GM18909 (cell line): ENCODE measurements around the gene NMNAT2.

Source experiments
- ATAC-seq: cut with Tn5 transposase; IDR thresholded peaks from one replicate; pipeline ENCODE4 v1.9.1; 2021; ENCODE audit warnings: mild to moderate bottlenecking; ENCODE audit not compliant: unreplicated experiment, poor library complexity

Gene NMNAT2

GRCh38 chr1:183291802-183292514 is 126.2 kb downstream of the NMNAT2 start:
- no peak for ATAC-seq

GRCh38 chr1:183291216-183291762 is 126.9 kb downstream of the NMNAT2 start:
- ATAC-seq = no peak

GRCh38 chr1:183290628-183291027 is 127.6 kb downstream of the NMNAT2 start:
- ATAC-seq = no peak

GRCh38 chr1:183289051-183289496 is 129.1 kb downstream of the NMNAT2 start:
- no peak for ATAC-seq

GRCh38 chr1:183288583-183288982 is 129.6 kb downstream of the NMNAT2 start:
- no peak for ATAC-seq

DNA sequence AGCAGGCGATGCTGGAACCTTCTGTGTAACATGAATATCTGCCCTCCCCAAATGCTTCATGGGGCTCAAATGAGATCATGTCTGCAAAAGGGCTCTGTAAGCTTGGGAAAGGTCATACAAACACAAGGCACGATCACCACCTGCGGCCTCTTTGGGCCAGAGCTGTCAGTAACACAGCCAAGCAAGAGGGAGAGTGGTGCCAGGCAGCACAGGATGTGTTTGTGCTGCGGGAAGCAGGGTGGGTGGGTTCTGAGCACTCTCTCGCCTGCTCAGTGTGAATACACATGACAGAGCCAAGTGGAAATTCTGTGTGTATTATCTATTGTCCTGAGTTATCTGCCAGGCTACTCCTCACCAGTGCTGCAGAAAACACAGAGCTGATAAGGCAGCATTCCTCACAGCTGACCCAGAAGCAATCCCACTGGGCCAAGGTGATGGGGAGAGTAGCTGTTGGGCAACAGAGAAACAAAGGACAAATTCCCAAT is 130.9 kb downstream of the NMNAT2 start:
- ATAC-seq = no peak

DNA sequence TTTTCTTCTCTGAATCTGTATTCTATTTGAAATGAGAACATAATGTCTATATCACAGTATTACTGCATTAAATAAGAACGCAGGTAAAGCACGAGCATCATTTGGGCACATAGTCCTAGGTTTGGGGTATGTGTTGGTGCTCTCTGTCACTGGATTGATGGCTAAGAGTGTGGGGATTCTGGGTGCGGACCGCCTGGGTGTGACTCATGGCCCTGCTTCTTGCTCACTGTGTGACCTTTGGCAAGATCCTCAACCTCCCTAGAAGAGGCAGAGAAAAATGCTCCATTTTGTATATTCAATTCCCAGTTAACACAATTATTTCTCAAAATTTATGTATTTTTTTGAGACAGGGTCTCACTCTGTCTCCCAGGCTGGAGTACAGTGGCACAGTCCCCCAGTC is 132.4 kb downstream of the NMNAT2 start:
- no peak for ATAC-seq

DNA sequence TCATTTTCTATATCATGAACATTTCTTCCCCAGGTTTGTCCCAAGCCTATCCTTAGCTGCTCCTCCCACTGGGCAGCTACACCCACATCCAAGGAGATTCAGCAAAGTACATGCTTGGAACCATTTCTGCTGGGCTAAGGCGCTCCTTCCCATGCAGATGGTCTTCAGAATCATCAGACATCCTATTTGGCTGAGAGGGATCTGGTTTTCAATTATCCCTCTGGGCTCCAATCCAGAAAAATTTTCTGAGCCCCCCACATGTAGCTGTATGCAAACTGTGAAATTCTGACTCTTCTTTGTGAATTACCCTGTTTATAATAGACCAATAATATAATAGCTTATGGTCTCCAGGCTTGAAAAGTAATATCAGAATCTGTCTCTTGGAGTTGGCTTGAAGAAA is 132.9 kb downstream of the NMNAT2 start:
- no peak for ATAC-seq

- no peak for ATAC-seq
These were observed 134.1 kb downstream of the NMNAT2 start for GRCh38 chr1:183284086-183284485.

DNA sequence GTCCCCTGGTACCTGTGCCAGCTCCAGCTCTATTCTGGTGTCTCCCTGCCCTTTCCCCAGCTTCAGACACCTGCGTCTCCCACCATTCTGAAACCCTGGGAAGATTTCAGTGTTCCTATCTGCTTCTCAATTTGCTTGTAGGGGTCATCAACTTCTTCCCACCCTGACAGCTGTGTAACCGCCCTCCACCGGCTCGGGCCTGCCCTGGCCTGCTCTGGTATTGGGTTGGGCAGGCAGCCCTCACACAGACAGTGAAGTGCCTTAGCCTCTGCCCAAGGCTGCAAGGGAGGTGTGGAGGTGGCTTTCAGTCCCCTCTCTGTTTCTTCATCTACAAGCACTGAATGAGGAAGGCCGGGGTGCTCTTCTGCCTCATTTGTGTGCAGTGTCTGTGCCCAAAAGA is 134.9 kb downstream of the NMNAT2 start:
- ATAC-seq = no peak

DNA sequence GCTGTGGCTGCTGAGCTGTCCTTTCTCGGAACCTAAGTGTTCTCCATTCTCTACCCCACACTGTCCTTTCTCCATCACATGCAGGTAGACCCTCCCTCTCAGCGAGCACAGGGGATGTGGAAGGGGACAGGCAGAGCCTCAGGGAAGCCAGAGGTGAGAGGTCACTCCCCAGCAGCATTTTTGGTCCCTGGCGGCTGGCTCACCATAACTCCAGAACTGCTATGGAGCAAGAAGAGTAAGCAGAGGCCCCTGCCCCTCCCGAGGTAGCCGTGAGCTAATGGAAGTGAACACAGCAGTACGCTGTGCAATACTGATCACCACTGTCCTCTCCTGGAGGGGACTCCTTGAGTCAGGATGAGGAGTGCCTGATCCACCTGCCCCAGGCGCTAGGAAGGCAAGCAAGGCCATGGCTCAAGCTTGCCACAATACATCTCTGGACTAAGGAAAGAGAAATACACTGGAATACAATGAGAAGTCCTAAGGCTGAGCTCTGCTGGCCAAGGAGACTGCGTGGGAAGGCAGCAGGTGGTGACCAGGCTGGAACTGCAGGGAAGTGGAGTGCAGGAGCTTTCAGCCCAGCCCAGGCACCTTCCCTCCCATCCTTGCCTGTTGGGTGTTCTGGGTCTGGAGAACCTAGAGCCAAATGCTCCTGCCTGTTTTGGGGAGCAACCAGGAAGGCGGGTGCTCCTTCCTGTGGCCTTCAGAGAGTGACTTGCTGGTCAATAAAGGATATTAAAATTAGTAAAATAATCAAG is 135.9 kb downstream of the NMNAT2 start:
- no peak for ATAC-seq

DNA sequence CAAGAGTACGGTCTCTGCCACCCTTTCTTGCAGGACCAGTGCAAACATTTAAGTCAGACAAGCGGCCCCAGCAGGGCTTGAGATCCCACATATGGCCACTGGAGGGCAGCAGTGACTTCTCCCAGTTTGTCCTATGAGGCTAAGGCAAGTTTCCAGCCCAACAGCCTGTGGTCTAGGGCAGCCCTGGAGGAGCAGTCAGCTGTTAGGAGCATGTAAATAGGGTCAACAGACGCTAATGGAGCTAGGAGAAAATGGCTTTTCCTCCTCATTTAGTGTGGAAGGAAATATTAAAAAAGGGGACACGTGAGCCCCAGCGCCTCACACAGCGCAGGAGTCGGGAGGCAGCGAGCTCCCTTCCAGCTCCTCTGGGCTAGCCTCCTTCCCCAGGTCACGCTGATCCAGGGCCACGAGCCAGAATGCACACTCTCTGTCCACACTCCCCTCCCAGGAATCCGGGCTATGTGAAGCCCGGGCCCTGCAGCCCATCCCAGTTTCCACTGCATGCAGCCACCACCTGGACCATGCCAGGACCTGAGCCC is 136.6 kb downstream of the NMNAT2 start:
- no peak for ATAC-seq

GRCh38 chr1:183281039-183281438 is 137.1 kb downstream of the NMNAT2 start:
- no peak for ATAC-seq

DNA sequence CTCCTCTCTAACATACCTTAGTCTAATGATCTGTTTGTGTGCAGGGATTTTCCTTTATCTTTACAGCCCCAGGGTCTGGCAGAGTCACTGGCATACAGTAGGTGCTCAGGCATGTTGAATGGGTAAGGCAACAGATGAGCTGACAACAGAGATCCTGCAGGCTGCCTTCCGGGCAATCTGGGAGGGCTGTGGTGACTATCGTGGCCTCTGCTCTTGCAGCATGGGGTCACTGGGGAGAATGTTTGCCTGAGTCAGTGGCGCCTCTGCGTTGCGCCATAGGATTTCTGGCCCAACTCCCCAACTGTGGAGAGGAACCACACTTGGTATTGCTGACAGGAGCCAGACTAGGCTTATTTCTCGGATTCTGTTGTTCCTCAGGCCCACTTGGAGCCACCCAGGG is 138.3 kb downstream of the NMNAT2 start:
- ATAC-seq = no peak

GRCh38 chr1:183278739-183279591 is 139.2 kb downstream of the NMNAT2 start:
- ATAC-seq = no peak

- no peak for ATAC-seq
These were observed 140.1 kb downstream of the NMNAT2 start for GRCh38 chr1:183277821-183278738.

GRCh38 chr1:183276386-183277080 is 141.6 kb downstream of the NMNAT2 start:
- no peak for ATAC-seq

- no peak for ATAC-seq
These were observed 142.9 kb downstream of the NMNAT2 start for GRCh38 chr1:183275322-183275721.

GRCh38 chr1:183274836-183275235 is 143.3 kb downstream of the NMNAT2 start:
- ATAC-seq = no peak
